Small intestine (tissue), 7 donors: ENCODE measurements around the gene UBA52. TPM values are rescaled to one million over a fixed set of nuclear protein-coding genes. Genes with fewer than 3 reads are reported as not detected.
"Not testable (repeated sequence)": the region's sequence is repeated elsewhere in the genome, so short reads cannot be mapped to it uniquely, and the experiment has no call there.

Experiments
- DNase-seq, 2 donors: peaks; one replicate each; pipeline versions ENCODE4 v3.0.0 to v3.0.0-alpha.2; 2013
- FAIRE-seq: peaks from 2 replicates; lab custom pipeline; 2012; peaks lifted over from hg19 to GRCh38; lab: Jason Lieb, UNC
- H3K27ac ChIP-seq, 3 donors: one replicate each; pipeline ENCODE4 v1.5.1; 2013; ENCODE audit warnings: low read length in 2 of 3, mild to moderate bottlenecking in 2 of 3, control low read depth in 1 of 3, inconsistent platforms in 1 of 3, low read depth in 1 of 3, moderate library complexity in 1 of 3
- H3K27me3 ChIP-seq, 3 donors: one replicate each; pipeline ENCODE4 v1.6.1; 2013; ENCODE audit warnings: low read length in 3 of 3, inconsistent platforms in 1 of 3; ENCODE audit not compliant: control insufficient read depth in 3 of 3, insufficient read depth in 3 of 3
- H3K36me3 ChIP-seq, 3 donors: one replicate each; pipeline ENCODE4 v1.6.1; 2013; ENCODE audit warnings: low read length in 3 of 3, inconsistent platforms in 1 of 3, low read depth in 1 of 3, mild to moderate bottlenecking in 1 of 3, moderate library complexity in 1 of 3; ENCODE audit not compliant: control insufficient read depth in 3 of 3, insufficient read depth in 2 of 3
- H3K4me1 ChIP-seq, 3 donors: one replicate each; pipeline ENCODE4 v1.6.1; 2013; ENCODE audit warnings: low read length in 2 of 3, inconsistent platforms in 1 of 3, low read depth in 1 of 3, mild to moderate bottlenecking in 1 of 3, moderate library complexity in 1 of 3; ENCODE audit not compliant: control insufficient read depth in 3 of 3, insufficient read depth in 2 of 3
- H3K4me3 ChIP-seq, 3 donors: one replicate each; pipeline ENCODE4 v1.5.1; 2013; ENCODE audit warnings: low read length in 3 of 3, control low read depth in 1 of 3, inconsistent platforms in 1 of 3, low read depth in 1 of 3, mild to moderate bottlenecking in 1 of 3, moderate library complexity in 1 of 3
- H3K9me3 ChIP-seq, 2 donors: one replicate each; pipeline ENCODE4 v1.6.1; 2013; ENCODE audit warnings: low read depth in 1 of 2, low read length in 1 of 2; ENCODE audit not compliant: control insufficient read depth in 2 of 2, insufficient read depth in 1 of 2
- WGBS, 3 donors: extraction: QIAGEN DNeasy Blood & Tissue Kit; methylation state at CpG; one replicate each; pipeline ENCODE4 v1.1.7; 2013; 5-methylcytosine and 5-hydroxymethylcytosine counted together
- polyA plus RNA-seq, 4 donors: library from polyadenylated mRNA; stranded (reverse) in 3 of 4; unstranded in 1 of 4; fragments of 200-250 nt in 3 of 4; fragments of 120-200 nt in 1 of 4; gene quantifications; one replicate each; pipeline versions ENCODE4 v1.2.1 to v1.2.3, GENCODE V29; 2013
- donor health status: healthy with polysubstance abuse.
- donor health status: control.
- donor health status: control.
- donor health status: Bipolar disorder and iron deficiency.
- donor health status: healthy.

The UBA52 gene
- polyA plus RNA-seq, 4 donors, result 741 to 1,139 (median 935) TPM

- FAIRE-seq (no peak), DNase-seq (peak in 1 of 2 donors; percentile 26)
- Histone ChIP-seq H3K27me3 (peaks cover 0 to 11% (median 0%) of the 10 kb centered on the region in 3 donors), H3K4me1 (peaks cover 3 to 26% (median 11%) of the 10 kb centered on the region in 3 donors), H3K27ac (peak overlapping the region in 1 of 3 donors; percentile 88), H3K4me3 (peak overlapping the region in 1 of 3 donors; percentile 64), H3K36me3 (peaks cover 0 to 19% (median 0%) of the 10 kb centered on the region in 3 donors), H3K9me3 (no peaks in the 10 kb centered on the region)
- 80 to 93% (median 89%) methylated on average over 40 of the region's 40 CpGs for WGBS, 3 donors
Measured at GRCh38 chr19:18590273-18591272, 18.9 kb downstream of the UBA52 start.

GRCh38 chr19:18591735-18592385 is 20.2 kb downstream of the UBA52 start:
- Histone ChIP-seq H3K36me3 (peaks cover 0 to 19% (median 0%) of the 10 kb centered on the region in 3 donors), H3K27ac (no peak overlapping the region), H3K4me3 (no peak overlapping the region), H3K27me3 (peaks cover 0 to 24% (median 0%) of the 10 kb centered on the region in 3 donors), H3K9me3 (no peaks in the 10 kb centered on the region), H3K4me1 (peaks cover 3 to 26% (median 11%) of the 10 kb centered on the region in 3 donors)
- FAIRE-seq (no peak), DNase-seq (no peak)
- WGBS, 3 donors, result 93 to 96% (median 93%) methylated on average over 22 of the region's 22 CpGs

GRCh38 chr19:18592732-18593131 is 21.1 kb downstream of the UBA52 start:
- 72 to 84% (median 84%) methylated on average over 5 of the region's 5 CpGs for WGBS, 3 donors
- H3K27ac ChIP-seq, FAIRE-seq, H3K9me3 ChIP-seq, H3K4me3 ChIP-seq, DNase-seq: not testable (repeated sequence)
- Histone ChIP-seq H3K4me1 (peaks cover 3 to 26% (median 11%) of the 10 kb centered on the region in 3 donors), H3K27me3 (peaks cover 0 to 31% (median 0%) of the 10 kb centered on the region in 3 donors), H3K36me3 (peaks cover 0 to 19% (median 0%) of the 10 kb centered on the region in 3 donors)

GRCh38 chr19:18593367-18594095 is 21.9 kb downstream of the UBA52 start:
- DNase-seq, result no peak
- Histone ChIP-seq H3K4me1 (peaks cover 3 to 20% (median 11%) of the 10 kb centered on the region in 3 donors), H3K4me3 (no peak overlapping the region), H3K27ac (peak overlapping the region in 1 of 3 donors; percentile 12), H3K27me3 (peaks cover 0 to 39% (median 2%) of the 10 kb centered on the region in 3 donors), H3K36me3 (peaks cover 0 to 19% (median 0%) of the 10 kb centered on the region in 3 donors), H3K9me3 (no peaks in the 10 kb centered on the region)
- WGBS, 3 donors, result 36 to 41% (median 40%) methylated on average over 21 to 25 of the region's 25 CpGs
- no peak for FAIRE-seq

- Histone ChIP-seq H3K27ac (no peak overlapping the region), H3K36me3 (peaks cover 0 to 19% (median 0%) of the 10 kb centered on the region in 3 donors), H3K9me3 (no peaks in the 10 kb centered on the region), H3K4me3 (peak overlapping the region in 2 of 3 donors; percentile 14 to 29), H3K4me1 (peaks cover 3 to 20% (median 11%) of the 10 kb centered on the region in 3 donors), H3K27me3 (peaks cover 0 to 46% (median 2%) of the 10 kb centered on the region in 3 donors)
- no peak for FAIRE-seq
- peak; percentile 61 to 89 for DNase-seq
- WGBS, 3 donors, result 1% methylated on average over 34 to 54 of the region's 54 CpGs
Measured at GRCh38 chr19:18594096-18594823, 22.6 kb downstream of the UBA52 start.

GRCh38 chr19:18594824-18595373 is 23.2 kb downstream of the UBA52 start:
- Histone ChIP-seq H3K4me1 (peaks cover 1 to 16% (median 6%) of the 10 kb centered on the region in 3 donors), H3K27me3 (peaks cover 0 to 52% (median 2%) of the 10 kb centered on the region in 3 donors), H3K27ac (no peak overlapping the region), H3K9me3 (no peaks in the 10 kb centered on the region), H3K4me3 (peak overlapping the region in 2 of 3 donors; percentile 14 to 29), H3K36me3 (peaks cover 0 to 19% (median 0%) of the 10 kb centered on the region in 3 donors)
- DNase-seq, result no peak
- 5 to 16% (median 11%) methylated on average over 23 to 26 of the region's 26 CpGs for WGBS, 3 donors
- FAIRE-seq, result no peak

- 47 to 68% (median 58%) methylated on average over 6 of the region's 6 CpGs for WGBS, 3 donors
- Histone ChIP-seq H3K36me3 (peaks cover 0 to 16% (median 0%) of the 10 kb centered on the region in 3 donors), H3K9me3 (no peaks in the 10 kb centered on the region), H3K27ac (no peak overlapping the region), H3K27me3 (peaks cover 0 to 55% (median 2%) of the 10 kb centered on the region in 3 donors), H3K4me1 (peaks cover 0 to 11% (median 6%) of the 10 kb centered on the region in 3 donors), H3K4me3 (no peak overlapping the region)
- FAIRE-seq, result no peak
- DNase-seq, result no peak
Measured at GRCh38 chr19:18595475-18595874, 23.8 kb downstream of the UBA52 start.
